ENCODE results near the gene ABCC1.

- TF ChIP-seq CTCF (IDR thresholded peaks at IDR 0.05; ENCODE audit: borderline replicate concordance, extremely low read depth, low read length, poor library complexity, severe bottlenecking) (no peak), EZH2 (IDR thresholded peaks at IDR 0.05; ENCODE audit: borderline replicate concordance, low read depth, low read length, severe bottlenecking) (no peak)
Measured at GRCh38 chr16:16036359-16036792, 87.0 kb downstream of the ABCC1 start.

Measured in DND-41 (cell line).